Measurements from ENCODE around the gene OR6C1. TPM values are rescaled to one million over a fixed set of nuclear protein-coding genes. Genes with fewer than 3 reads are reported as not detected.

Gene OR6C1
- total and polyA plus RNA-seq, 5 donors: not detected

Other genes starting within 250 kb of the OR6C1 start
- gene OR9K2, start 187.9 kb upstream of the OR6C1 start, total RNA-seq: not detected
- not detected for gene OR9K2, start 187.9 kb upstream of the OR6C1 start, polyA plus RNA-seq
- gene OR10A7, start 93.3 kb upstream of the OR6C1 start, total RNA-seq: not detected
- not detected for gene OR10A7, start 93.3 kb upstream of the OR6C1 start, polyA plus RNA-seq
- gene OR6C74, start 69.7 kb upstream of the OR6C1 start, total RNA-seq: not detected
- gene OR6C74, start 69.7 kb upstream of the OR6C1 start, polyA plus RNA-seq: not detected
- gene OR6C6, start 17.8 kb upstream of the OR6C1 start, total RNA-seq: not detected
- not detected for gene OR6C6, start 17.8 kb upstream of the OR6C1 start, polyA plus RNA-seq
- gene OR6C3, start 16.4 kb downstream of the OR6C1 start, total RNA-seq: not detected
- gene OR6C3, start 16.4 kb downstream of the OR6C1 start, polyA plus RNA-seq: not detected
- not detected for gene OR6C75, start 48.6 kb downstream of the OR6C1 start, total RNA-seq
- not detected for gene OR6C75, start 48.6 kb downstream of the OR6C1 start, polyA plus RNA-seq
- gene OR6C65, start 86.2 kb downstream of the OR6C1 start, total RNA-seq: not detected
- not detected for gene OR6C65, start 86.2 kb downstream of the OR6C1 start, polyA plus RNA-seq
- not detected for gene OR6C76, start 111.9 kb downstream of the OR6C1 start, total RNA-seq
- not detected for gene OR6C76, start 111.9 kb downstream of the OR6C1 start, polyA plus RNA-seq
- gene OR6C2, start 129.7 kb downstream of the OR6C1 start, total RNA-seq: not detected
- gene OR6C2, start 129.7 kb downstream of the OR6C1 start, polyA plus RNA-seq: not detected
- not detected for gene OR6C70, start 155.8 kb downstream of the OR6C1 start, total RNA-seq
- gene OR6C70, start 155.8 kb downstream of the OR6C1 start, polyA plus RNA-seq: not detected
- gene OR6C68, start 178.0 kb downstream of the OR6C1 start, total RNA-seq: not detected
- gene OR6C68, start 178.0 kb downstream of the OR6C1 start, polyA plus RNA-seq: not detected
- not detected for gene OR6C4, start 235.3 kb downstream of the OR6C1 start, total RNA-seq
- gene OR6C4, start 235.3 kb downstream of the OR6C1 start, polyA plus RNA-seq: not detected